Astrocyte of the cerebellum (primary cell): ENCODE data around the gene ALG5.

ENCODE experiments used
- DNase-seq: peaks from one replicate; pipeline ENCODE4 v3.0.0-alpha.2; 2011; ENCODE audit warnings: low read depth
- H3K4me3 ChIP-seq: 2 replicates; pipeline ENCODE4 v1.5.1; 2011; ENCODE audit warnings: mild to moderate bottlenecking, low read depth, low read length, moderate library complexity
- in situ Hi-C: cut with HindIII; loops from 2 replicates; pipeline ENCODE4 v1.10.0; 2017; ENCODE audit warnings: low sequenced_read_pairs
- TF ChIP-seq, protein P1 (sequence below): IDR thresholded peaks from 2 replicates; pipeline ENCODE4 v1.5.1; 2012; ENCODE audit warnings: low read length, low read depth, moderate library complexity, mild to moderate bottlenecking; ENCODE audit errors: missing control alignments

ALG5 gene

DNA sequence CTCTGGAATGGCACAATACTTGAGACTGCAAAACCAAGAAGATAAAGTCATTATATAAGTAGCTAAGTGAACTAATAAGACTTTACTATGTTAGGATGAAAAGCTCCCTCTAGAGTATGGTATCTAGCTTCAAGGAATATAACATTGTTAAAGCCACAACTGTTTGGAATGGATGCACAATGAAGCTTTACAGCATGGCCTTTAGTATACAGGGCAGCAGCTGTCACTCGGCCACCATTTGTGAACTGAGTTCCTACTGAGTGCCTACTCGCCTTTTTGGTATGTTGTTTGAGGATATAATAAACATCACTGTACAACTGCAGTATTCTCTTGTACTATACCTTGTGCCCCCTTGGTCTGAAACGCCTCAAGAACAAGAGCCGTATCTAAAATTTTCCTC lies 6.8 kb downstream of the ALG5 start:
- in situ Hi-C loops, result no loop called here

DNA sequence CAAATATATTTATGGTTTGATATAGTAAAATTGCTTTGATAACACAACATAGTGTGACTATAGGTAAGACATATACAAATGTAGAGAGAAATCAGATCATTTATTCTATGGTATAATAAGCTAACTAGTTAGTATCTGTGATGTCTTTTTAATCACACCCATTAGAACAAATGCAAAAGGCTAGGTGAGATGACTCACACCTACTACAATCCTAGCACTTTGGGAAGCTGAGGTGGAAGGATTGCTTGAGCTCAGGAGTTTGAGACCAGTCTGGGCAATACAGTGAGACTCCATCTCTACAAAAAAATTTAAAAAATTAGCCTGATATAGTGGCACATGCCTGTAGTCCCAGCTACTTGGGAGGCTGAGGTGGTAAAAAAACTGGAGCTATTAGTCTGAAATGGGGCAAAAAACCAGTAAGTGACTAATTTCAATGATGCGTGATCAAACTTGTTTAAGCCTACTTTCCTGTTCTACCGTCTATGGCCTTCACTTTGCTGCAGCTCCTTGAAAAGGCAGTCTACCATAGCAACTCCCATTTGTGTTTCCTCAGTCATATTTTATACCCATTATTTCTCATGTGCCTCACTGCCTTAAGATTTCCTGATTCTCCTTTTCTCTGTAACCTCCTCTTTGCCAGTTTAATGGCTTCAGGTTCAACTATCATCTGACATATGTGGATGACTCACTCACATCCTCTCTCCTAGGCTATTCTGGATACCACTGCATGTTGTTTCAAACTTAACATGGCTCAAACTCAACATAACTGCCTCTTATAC lies 12.5 kb downstream of the ALG5 start:
- no peak overlapping the region for H3K4me3 ChIP-seq
- in situ Hi-C loops, result loop anchor here (10.0 kb wide), 1 partner anchor 132 kb away; no protein-coding TSS in a partner anchor
- DNase-seq, result no peak
- TF ChIP-seq, protein P1, sequence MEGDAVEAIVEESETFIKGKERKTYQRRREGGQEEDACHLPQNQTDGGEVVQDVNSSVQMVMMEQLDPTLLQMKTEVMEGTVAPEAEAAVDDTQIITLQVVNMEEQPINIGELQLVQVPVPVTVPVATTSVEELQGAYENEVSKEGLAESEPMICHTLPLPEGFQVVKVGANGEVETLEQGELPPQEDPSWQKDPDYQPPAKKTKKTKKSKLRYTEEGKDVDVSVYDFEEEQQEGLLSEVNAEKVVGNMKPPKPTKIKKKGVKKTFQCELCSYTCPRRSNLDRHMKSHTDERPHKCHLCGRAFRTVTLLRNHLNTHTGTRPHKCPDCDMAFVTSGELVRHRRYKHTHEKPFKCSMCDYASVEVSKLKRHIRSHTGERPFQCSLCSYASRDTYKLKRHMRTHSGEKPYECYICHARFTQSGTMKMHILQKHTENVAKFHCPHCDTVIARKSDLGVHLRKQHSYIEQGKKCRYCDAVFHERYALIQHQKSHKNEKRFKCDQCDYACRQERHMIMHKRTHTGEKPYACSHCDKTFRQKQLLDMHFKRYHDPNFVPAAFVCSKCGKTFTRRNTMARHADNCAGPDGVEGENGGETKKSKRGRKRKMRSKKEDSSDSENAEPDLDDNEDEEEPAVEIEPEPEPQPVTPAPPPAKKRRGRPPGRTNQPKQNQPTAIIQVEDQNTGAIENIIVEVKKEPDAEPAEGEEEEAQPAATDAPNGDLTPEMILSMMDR, result no peak

More for the DNA sequence above, 6.8 kb downstream of the ALG5 start:
- DNase-seq, result no peak
- no peak overlapping the region for H3K4me3 ChIP-seq
- TF ChIP-seq, protein P1, result no peak

DNA sequence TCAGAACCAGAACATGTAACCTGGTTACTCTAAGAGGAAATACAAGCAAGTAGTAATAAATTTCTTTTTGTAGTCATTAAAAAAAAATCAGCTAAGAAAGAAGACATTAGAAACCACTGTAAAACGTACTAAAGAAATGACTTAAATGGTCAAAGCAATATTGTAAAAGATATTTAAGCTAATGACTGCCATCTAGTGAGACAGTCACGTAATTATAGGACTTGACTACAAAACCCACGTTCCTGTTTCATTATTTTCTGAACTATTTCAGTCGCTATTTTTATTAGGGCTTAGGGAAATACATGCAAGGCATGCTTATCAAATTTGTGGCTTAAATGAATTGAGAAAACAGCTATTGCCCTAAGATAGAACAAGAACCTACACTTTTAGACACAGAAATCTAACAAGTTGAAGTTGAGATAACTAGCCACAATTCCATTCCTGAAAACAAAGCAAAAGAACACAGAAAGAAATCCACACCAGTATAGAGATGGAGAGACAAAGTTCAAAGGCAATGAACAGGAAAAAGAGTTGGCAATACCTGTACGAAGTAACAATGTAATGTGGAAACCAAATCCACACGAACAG lies 17.9 kb downstream of the ALG5 start:
- peak; percentile 44 for DNase-seq
- in situ Hi-C loops, result loop anchor here (5.0 to 10.0 kb wide), 2 partner anchors 126 to 539 kb away; no protein-coding TSS in a partner anchor
- H3K4me3 ChIP-seq, result no peak overlapping the region
- TF ChIP-seq, protein P1, result no peak

DNA sequence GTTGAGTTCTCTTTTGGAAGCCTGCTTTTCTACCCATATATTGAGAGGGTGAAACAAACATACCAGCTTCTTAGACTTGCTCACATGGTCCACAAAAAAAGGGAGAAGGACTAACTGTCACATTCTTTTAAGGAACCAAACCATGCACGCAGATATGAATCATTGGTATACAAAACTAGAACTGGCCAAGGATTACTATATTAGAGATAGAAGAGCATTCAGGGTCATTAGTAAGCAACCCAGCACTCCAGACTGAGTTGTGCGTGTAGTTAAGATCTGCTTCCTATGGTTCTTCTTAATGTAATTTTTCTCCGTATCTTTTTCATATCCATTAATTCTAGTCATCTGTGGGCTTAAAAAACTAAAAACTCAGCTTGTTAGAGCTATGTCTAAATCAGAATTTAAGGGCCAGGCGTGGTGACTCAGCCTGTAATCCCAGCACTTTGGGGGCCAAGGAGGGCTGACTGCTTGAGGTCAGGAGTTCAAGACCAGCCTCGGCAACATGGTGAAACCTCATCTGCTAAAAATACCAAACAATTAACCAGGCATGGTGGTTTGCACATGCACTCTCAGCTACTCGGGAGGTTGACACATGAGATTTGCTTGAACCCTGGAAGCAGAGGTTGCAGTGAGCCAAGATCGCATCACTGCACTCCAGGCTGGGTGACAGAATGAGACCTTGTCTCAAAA lies 19.6 kb downstream of the ALG5 start:
- in situ Hi-C loops, result loop anchor here (5.0 to 10.0 kb wide), 2 partner anchors 125 to 537 kb away; no protein-coding TSS in a partner anchor
- TF ChIP-seq, protein P1, result no peak
- no peak for DNase-seq
- H3K4me3 ChIP-seq, result no peak overlapping the region

DNA sequence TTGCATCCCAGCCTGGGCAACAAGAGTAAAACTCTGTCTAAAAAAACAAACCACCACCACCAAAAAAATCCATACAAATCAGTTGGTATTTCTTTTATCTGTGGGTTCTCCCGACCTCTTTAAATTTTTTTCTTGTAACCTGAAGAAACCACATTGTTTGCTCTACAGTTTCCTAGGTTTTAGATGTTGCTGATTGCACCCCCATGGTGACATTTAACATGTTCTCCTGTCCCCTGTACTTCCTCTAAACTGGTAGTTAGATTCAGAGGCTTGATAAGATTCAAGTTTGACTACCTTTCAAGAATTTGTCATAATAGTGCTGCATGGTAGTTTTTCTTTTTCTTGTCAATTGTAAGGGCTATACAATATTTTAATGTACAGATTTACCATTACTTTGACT lies 24.0 kb downstream of the ALG5 start:
- no peak overlapping the region for H3K4me3 ChIP-seq
- DNase-seq, result no peak
- TF ChIP-seq, protein P1, result no peak
- in situ Hi-C loops, result no loop called here

DNA sequence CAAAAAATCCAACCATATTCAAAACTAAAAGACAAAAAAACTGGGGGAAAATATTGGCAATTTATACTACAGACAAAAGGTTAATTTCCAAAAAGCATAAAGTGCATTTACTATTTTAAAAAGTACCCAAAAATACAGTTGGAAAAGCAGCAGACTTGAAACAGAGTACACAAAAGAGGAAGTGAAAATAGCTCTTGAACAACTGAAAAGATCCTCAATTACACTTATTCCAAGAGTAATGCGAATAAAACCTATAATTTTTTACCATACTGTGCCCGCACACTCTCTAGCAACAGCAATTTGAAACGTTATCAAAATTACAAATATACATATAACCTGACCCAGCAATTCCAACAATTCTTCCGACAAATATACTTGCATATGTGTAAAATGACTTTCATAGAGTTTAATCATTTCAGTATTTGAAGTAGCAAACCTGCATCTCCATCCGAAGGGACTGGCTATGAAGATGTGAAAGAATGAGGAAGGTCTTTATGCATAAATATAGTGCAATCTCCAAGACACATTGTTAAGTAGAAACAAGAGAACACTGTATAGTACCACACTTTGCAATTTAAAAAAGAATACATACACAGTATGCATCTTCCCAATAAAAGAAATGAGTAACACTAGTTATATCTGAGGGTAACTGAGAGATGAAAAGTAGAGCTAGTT lies 25.4 kb downstream of the ALG5 start:
- H3K4me3 ChIP-seq, result no peak overlapping the region
- TF ChIP-seq, protein P1, result no peak
- DNase-seq, result no peak
- in situ Hi-C loops, result no loop called here
